ENCODE results near the gene TUBB4B.

TUBB4B gene

GRCh38 chr9:137293094-137293481 lies 52.0 kb downstream of the TUBB4B start:
- Histone ChIP-seq H3K36me3 (ENCODE audit: insufficient read depth, low read length) (no peaks in the 10 kb centered on the region), H3K4me3 (ENCODE audit: low read depth in 1 of 2, low read length in 2 of 2) (no peak overlapping the region), H3K27ac (ENCODE audit: low read length) (no peak overlapping the region), H3K79me2 (ENCODE audit: insufficient read depth, low read length) (no peaks in the 10 kb centered on the region), H3K9ac (ENCODE audit: low read depth, low read length) (no peak overlapping the region), H4K20me1 (ENCODE audit: insufficient read depth, low read length) (no peaks in the 10 kb centered on the region), H3K4me1 (ENCODE audit: insufficient read depth, low read length) (no peaks in the 10 kb centered on the region), H3K9me3 (ENCODE audit: insufficient read depth, low read length, severe bottlenecking) (no peaks in the 10 kb centered on the region), H3K4me2 (ENCODE audit: insufficient read depth, low read length) (no peak overlapping the region), H2AFZ (ENCODE audit: low read depth, low read length) (no peak overlapping the region), H3K27me3 (ENCODE audit: insufficient read depth, low read length, poor library complexity) (no peaks in the 10 kb centered on the region)
- DNase-seq (no peak), ATAC-seq (ENCODE audit: insufficient read depth, low read depth) (no peak)
- TF ChIP-seq, protein P1, sequence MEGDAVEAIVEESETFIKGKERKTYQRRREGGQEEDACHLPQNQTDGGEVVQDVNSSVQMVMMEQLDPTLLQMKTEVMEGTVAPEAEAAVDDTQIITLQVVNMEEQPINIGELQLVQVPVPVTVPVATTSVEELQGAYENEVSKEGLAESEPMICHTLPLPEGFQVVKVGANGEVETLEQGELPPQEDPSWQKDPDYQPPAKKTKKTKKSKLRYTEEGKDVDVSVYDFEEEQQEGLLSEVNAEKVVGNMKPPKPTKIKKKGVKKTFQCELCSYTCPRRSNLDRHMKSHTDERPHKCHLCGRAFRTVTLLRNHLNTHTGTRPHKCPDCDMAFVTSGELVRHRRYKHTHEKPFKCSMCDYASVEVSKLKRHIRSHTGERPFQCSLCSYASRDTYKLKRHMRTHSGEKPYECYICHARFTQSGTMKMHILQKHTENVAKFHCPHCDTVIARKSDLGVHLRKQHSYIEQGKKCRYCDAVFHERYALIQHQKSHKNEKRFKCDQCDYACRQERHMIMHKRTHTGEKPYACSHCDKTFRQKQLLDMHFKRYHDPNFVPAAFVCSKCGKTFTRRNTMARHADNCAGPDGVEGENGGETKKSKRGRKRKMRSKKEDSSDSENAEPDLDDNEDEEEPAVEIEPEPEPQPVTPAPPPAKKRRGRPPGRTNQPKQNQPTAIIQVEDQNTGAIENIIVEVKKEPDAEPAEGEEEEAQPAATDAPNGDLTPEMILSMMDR (IDR thresholded peaks at IDR 0.05; ENCODE audit: borderline replicate concordance, extremely low read depth, low read length, poor library complexity, severe bottlenecking) = no peak
- TF ChIP-seq EZH2 (IDR thresholded peaks at IDR 0.05; ENCODE audit: borderline replicate concordance, low read depth, low read length, severe bottlenecking) = no peak

Data from DND-41 (cell line).